Measurements from ENCODE around the gene SOD1.
A peak's percentile ranks its signal among the peaks of the same experiment; 100 is the strongest.
"Not testable (repeated sequence)": the region's sequence is repeated elsewhere in the genome, so short reads cannot be mapped to it uniquely, and the experiment has no call there.

Gene SOD1

GRCh38 chr21:31656199-31657095 is 3.0 kb upstream of the SOD1 start:
- DNase-seq = no peak

- DNase-seq = no peak
Measured at GRCh38 chr21:31658053-31658452, 1.4 kb upstream of the SOD1 start.

GRCh38 chr21:31659286-31659535 is 282 bp upstream of the SOD1 start:
- DNase-seq = no peak

GRCh38 chr21:31660259-31660565 is 719 bp downstream of the SOD1 start:
- peak; percentile 48 for DNase-seq

- DNase-seq = no peak
Measured at GRCh38 chr21:31660591-31660990, 1.1 kb downstream of the SOD1 start.

- no peak for DNase-seq
Measured at GRCh38 chr21:31663584-31664249, 4.2 kb downstream of the SOD1 start.

- no peak for DNase-seq
Measured at GRCh38 chr21:31665397-31665796, 5.9 kb downstream of the SOD1 start.

- DNase-seq = not testable (repeated sequence)
Measured at GRCh38 chr21:31665869-31666268, 6.4 kb downstream of the SOD1 start.

- no peak for DNase-seq
Measured at GRCh38 chr21:31666445-31667010, 7.0 kb downstream of the SOD1 start.

- no peak for DNase-seq
Measured at GRCh38 chr21:31667132-31667531, 7.6 kb downstream of the SOD1 start.

- no peak for DNase-seq
Measured at GRCh38 chr21:31667639-31668038, 8.1 kb downstream of the SOD1 start.

GRCh38 chr21:31668651-31669491 is 9.4 kb downstream of the SOD1 start:
- DNase-seq = no peak

- no peak for DNase-seq
Measured at GRCh38 chr21:31670070-31670469, 10.6 kb downstream of the SOD1 start.

- DNase-seq = no peak
Measured at GRCh38 chr21:31671146-31671716, 11.7 kb downstream of the SOD1 start.

- DNase-seq = no peak
Measured at GRCh38 chr21:31671931-31672330, 12.4 kb downstream of the SOD1 start.

GRCh38 chr21:31673321-31673912 is 13.9 kb downstream of the SOD1 start:
- DNase-seq = no peak

- DNase-seq = no peak
Measured at GRCh38 chr21:31675318-31675717, 15.8 kb downstream of the SOD1 start.

GRCh38 chr21:31675960-31676359 is 16.5 kb downstream of the SOD1 start:
- no peak for DNase-seq

GRCh38 chr21:31677047-31677446 is 17.6 kb downstream of the SOD1 start:
- no peak for DNase-seq

GRCh38 chr21:31678478-31678877 is 19.0 kb downstream of the SOD1 start:
- no peak for DNase-seq

- peak; percentile 83 for DNase-seq
Measured at GRCh38 chr21:31682620-31683019, 23.1 kb downstream of the SOD1 start.

- DNase-seq = peak; percentile 4
Measured at GRCh38 chr21:31683029-31683428, 23.5 kb downstream of the SOD1 start.

Data from fibroblast of skin of back (primary cell).